HEK293 (cell line): ENCODE measurements around the gene MAP3K13.

Source experiments
- GFI1B ChIP-seq: fragments of 450-650 bp; formaldehyde crosslinking; IDR thresholded peaks from 2 replicates; pipeline ENCODE4 v1.5.1; 2016; ENCODE audit warnings: missing biosample characterization, missing genetic modification characterization
- ZNF174 ChIP-seq: fragments of 450-650 bp; formaldehyde crosslinking; IDR thresholded peaks from 2 replicates; pipeline ENCODE4 v1.5.0; 2017; ENCODE audit warnings: missing biosample characterization, mild to moderate bottlenecking, missing genetic modification characterization
- ZNF596 ChIP-seq: fragments of 450-650 bp; IDR thresholded peaks from 2 replicates; pipeline ENCODE4 v1.5.0; 2018; ENCODE audit warnings: missing biosample characterization, mild to moderate bottlenecking, missing genetic modification characterization, moderate library complexity
- TF ChIP-seq, protein P1 (sequence below): fragments of 450-650 bp; formaldehyde crosslinking; IDR thresholded peaks from 2 replicates; pipeline ENCODE4 v1.5.1; 2016; ENCODE audit warnings: missing biosample characterization, missing genetic modification characterization

DNA sequence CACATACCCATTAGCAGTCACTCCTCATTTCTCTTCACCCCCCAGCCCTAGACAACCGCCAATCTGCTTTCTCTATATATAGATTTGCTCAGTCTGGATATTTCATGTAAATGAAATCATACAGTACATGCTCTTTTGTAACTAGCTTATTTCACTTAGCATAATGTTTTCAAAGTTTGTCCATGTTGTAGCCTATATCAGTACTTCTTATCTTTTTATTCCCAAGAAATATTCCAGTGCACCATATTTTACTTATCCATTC is 3.1 kb downstream of the MAP3K13 start:
- TF ChIP-seq ZNF596 (tag by site-specific recombination), result no peak
- TF ChIP-seq, protein P1, sequence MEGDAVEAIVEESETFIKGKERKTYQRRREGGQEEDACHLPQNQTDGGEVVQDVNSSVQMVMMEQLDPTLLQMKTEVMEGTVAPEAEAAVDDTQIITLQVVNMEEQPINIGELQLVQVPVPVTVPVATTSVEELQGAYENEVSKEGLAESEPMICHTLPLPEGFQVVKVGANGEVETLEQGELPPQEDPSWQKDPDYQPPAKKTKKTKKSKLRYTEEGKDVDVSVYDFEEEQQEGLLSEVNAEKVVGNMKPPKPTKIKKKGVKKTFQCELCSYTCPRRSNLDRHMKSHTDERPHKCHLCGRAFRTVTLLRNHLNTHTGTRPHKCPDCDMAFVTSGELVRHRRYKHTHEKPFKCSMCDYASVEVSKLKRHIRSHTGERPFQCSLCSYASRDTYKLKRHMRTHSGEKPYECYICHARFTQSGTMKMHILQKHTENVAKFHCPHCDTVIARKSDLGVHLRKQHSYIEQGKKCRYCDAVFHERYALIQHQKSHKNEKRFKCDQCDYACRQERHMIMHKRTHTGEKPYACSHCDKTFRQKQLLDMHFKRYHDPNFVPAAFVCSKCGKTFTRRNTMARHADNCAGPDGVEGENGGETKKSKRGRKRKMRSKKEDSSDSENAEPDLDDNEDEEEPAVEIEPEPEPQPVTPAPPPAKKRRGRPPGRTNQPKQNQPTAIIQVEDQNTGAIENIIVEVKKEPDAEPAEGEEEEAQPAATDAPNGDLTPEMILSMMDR (tag by site-specific recombination), result no peak
- TF ChIP-seq ZNF174 (tag by site-specific recombination), result no peak
- no peak for TF ChIP-seq GFI1B
